ENCODE measurements around the gene CREBBP.

The CREBBP gene

GRCh38 chr16:3713587-3714242, 166.8 kb downstream of the CREBBP start:
- no peak for TF ChIP-seq TAF1 (IDR thresholded peaks at IDR 0.05; ENCODE audit: borderline replicate concordance, insufficient read depth, low read length)
- no peak for TF ChIP-seq SIN3A (IDR thresholded peaks at IDR 0.05; ENCODE audit: borderline replicate concordance, insufficient read depth, low read length)
- no peak for TF ChIP-seq FOXP2 (optimal IDR thresholded peaks at IDR 0.05; ENCODE audit: borderline replicate concordance, extremely low read depth, extremely low read length, insufficient read depth)
- TF ChIP-seq POLR2AphosphoS5 (IDR thresholded peaks at IDR 0.05; ENCODE audit: low read depth, low read length), result no peak
- TF ChIP-seq, protein P1, sequence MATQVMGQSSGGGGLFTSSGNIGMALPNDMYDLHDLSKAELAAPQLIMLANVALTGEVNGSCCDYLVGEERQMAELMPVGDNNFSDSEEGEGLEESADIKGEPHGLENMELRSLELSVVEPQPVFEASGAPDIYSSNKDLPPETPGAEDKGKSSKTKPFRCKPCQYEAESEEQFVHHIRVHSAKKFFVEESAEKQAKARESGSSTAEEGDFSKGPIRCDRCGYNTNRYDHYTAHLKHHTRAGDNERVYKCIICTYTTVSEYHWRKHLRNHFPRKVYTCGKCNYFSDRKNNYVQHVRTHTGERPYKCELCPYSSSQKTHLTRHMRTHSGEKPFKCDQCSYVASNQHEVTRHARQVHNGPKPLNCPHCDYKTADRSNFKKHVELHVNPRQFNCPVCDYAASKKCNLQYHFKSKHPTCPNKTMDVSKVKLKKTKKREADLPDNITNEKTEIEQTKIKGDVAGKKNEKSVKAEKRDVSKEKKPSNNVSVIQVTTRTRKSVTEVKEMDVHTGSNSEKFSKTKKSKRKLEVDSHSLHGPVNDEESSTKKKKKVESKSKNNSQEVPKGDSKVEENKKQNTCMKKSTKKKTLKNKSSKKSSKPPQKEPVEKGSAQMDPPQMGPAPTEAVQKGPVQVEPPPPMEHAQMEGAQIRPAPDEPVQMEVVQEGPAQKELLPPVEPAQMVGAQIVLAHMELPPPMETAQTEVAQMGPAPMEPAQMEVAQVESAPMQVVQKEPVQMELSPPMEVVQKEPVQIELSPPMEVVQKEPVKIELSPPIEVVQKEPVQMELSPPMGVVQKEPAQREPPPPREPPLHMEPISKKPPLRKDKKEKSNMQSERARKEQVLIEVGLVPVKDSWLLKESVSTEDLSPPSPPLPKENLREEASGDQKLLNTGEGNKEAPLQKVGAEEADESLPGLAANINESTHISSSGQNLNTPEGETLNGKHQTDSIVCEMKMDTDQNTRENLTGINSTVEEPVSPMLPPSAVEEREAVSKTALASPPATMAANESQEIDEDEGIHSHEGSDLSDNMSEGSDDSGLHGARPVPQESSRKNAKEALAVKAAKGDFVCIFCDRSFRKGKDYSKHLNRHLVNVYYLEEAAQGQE (IDR thresholded peaks at IDR 0.05; ENCODE audit: insufficient read depth in 1 of 2, low read depth in 2 of 2, low read length in 2 of 2), result no peak

DNA sequence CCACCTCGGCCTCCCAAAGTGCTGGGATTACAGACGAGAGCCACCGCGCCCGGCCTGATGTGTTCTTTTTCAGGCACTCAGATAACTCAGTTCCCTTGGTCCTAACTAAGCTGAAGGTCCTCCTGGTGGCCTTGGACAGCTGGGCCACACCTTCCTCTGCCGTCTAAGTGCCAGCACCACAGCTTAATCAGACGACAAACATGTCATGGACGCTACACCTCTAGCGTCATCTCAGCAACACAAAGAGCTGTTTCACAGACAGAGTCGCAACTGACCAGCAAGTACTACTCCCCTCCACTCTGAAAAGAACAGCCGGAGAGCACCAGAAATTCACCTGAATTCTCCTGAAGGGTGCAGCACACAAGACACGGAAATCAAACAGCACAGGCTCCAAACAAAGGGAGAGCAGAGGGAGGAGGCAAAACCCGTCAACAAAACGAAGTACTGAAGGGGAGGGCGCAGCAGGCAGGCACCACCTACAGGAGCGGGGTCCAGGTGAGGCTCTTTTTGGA, 167.6 kb downstream of the CREBBP start:
- no peak for TF ChIP-seq TAF1 (IDR thresholded peaks at IDR 0.05; ENCODE audit: borderline replicate concordance, insufficient read depth, low read length)
- no peak for TF ChIP-seq POLR2AphosphoS5 (IDR thresholded peaks at IDR 0.05; ENCODE audit: low read depth, low read length)
- no peak for TF ChIP-seq FOXP2 (optimal IDR thresholded peaks at IDR 0.05; ENCODE audit: borderline replicate concordance, extremely low read depth, extremely low read length, insufficient read depth)
- TF ChIP-seq, protein P1 (IDR thresholded peaks at IDR 0.05; ENCODE audit: insufficient read depth in 1 of 2, low read depth in 2 of 2, low read length in 2 of 2), result no peak
- no peak for TF ChIP-seq SIN3A (IDR thresholded peaks at IDR 0.05; ENCODE audit: borderline replicate concordance, insufficient read depth, low read length)

DNA sequence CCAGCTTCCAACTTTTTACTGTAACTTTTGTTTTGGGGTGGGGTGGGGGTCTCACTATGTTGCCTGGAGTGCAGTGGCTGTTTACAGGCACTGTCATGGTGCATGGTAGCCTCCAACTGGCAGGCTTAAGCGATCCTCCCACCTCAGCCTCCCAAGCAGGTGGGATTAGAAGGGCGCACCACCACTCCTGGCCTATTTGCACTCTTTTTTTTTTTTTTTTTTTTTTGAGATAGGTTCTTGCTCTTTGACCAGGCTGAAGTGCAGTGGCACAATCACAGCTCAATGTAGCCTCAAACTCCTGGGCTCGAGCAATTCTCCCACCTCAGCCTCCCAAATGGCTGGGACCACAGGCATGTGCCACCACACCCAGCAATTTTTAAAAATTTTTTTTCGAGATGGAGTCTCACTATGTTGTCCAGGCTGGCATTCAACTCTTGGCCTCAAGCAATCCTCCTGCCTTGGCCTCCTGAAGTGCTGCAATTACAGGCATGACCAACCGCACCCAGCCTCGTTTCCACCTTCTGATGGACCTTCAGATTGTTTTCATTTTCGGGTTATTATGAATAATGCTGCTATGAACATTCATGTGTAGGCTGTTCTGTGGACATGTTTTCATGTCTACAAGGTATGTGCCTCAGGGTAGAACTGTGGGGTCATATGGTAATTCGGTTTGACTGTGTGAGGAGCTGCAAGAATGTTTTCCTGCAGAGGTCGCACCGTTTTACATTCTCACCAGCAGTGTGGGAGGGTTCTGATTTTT, 174.1 kb downstream of the CREBBP start:
- TF ChIP-seq, protein P1 (IDR thresholded peaks at IDR 0.05; ENCODE audit: insufficient read depth in 1 of 2, low read depth in 2 of 2, low read length in 2 of 2), result no peak
- TF ChIP-seq POLR2AphosphoS5 (IDR thresholded peaks at IDR 0.05; ENCODE audit: low read depth, low read length) (no peak), TAF1 (IDR thresholded peaks at IDR 0.05; ENCODE audit: borderline replicate concordance, insufficient read depth, low read length) (no peak), SIN3A (IDR thresholded peaks at IDR 0.05; ENCODE audit: borderline replicate concordance, insufficient read depth, low read length) (no peak), FOXP2 (optimal IDR thresholded peaks at IDR 0.05; ENCODE audit: borderline replicate concordance, extremely low read depth, extremely low read length, insufficient read depth) (no peak)

GRCh38 chr16:3702082-3702481, 178.4 kb downstream of the CREBBP start:
- TF ChIP-seq POLR2AphosphoS5 (IDR thresholded peaks at IDR 0.05; ENCODE audit: low read depth, low read length) (no peak), SIN3A (IDR thresholded peaks at IDR 0.05; ENCODE audit: borderline replicate concordance, insufficient read depth, low read length) (no peak), TAF1 (IDR thresholded peaks at IDR 0.05; ENCODE audit: borderline replicate concordance, insufficient read depth, low read length) (no peak), FOXP2 (optimal IDR thresholded peaks at IDR 0.05; ENCODE audit: borderline replicate concordance, extremely low read depth, extremely low read length, insufficient read depth) (no peak)
- TF ChIP-seq, protein P1 (IDR thresholded peaks at IDR 0.05; ENCODE audit: insufficient read depth in 1 of 2, low read depth in 2 of 2, low read length in 2 of 2), result no peak
